Stimulated activated CD4-positive, alpha-beta T cell treated with anti-CD3 and anti-CD28 coated beads, Interleukin-12 subunit alpha, Interleukin-12 subunit beta, amount 100 ng/mL, for 4 hours (primary cell): ENCODE data around the gene TEX10.

Source experiments
- DNase-seq: peaks from one replicate; pipeline ENCODE4 v3.0.0-alpha.2; 2020

Gene TEX10

DNA sequence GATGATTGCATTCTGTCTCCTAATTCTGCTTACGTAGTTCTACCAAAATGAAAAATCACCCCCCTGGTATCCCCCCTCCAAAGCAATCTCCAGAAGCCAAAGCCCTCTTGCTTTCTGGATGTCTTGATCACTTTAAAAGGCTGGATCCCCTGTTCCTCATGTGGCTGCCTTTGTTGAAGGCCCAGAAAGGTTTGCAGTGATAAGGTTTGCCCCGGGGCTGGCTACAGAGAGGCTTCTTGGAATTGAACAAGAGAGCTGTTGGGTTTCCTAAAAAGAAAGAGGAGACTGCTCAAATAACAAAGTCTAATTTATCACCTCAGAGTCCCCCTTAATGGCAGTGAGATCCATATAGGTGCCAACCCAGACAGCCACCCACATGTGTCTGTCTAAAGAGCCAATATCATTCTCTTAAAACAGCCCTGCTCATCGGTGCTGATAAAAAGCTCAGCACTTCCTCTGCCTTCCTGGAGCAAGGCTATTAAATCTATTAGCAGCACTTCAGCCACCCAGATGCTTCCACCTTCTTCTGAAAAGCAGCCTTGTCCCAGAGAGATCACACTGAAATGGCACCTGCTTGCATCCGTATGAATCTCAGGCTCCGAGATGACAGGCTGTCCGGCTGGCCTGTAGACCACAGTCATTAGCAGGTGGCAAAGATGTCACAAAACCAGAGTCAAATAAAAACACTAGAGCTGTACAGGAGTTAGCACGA is 70.9 kb downstream of the TEX10 start:
- no peak for DNase-seq

DNA sequence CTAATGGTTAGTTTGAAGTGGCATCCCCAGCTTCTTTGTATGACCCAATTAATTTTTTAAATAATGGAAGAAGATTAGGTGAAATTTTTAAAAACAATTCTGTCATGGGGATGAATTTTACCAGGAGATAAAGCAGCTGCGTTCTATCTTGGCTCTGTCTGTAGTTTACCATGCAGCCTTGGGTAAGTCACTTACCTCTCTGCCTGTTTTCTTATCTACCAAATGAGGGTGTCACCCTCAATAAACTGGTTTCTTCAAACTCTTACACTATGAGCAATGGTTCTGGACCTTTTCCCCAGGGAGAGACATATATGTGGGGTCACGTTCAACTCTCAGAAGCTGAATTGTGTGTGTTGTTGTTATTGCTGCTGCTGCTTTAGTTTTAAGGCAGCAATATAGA is 71.7 kb downstream of the TEX10 start:
- no peak for DNase-seq

DNA sequence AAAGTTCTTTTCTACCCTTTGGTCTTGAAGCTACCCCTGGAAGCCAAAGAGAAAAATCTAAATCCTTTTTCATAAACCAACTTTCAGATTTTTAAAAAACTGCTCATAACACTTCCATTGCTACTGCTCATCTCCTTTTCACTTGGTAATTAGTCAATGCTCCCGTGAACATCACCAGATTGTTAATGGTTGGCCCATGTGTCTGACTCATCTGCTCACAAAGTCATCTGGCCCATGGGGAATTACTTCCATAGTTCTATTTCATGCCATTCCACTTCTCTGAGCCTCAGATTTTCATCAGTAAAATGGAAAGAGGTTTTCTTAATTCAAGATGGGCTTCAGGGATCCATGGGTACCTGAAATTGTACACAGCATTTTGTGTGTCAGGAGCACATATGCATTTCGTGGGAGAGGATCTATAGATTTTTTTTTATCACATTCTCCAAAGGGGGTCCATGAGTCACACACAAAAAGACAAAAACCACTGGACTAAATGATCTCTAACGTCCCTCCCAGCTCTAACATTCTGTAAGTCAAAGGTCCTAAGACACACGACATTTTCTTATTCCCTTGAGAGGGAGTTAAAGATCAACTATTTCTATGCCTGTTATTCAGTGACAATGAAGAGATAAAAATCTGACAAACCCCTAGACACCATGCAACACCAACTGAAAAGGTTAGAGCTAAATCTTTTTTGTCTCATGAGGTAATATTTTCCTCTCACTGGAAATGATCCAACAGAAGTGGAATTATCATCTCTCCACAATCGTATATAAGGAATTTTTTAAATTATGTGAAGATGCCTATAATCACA is 75.4 kb downstream of the TEX10 start:
- no peak for DNase-seq

- no peak for DNase-seq
These were observed 83.1 kb downstream of the TEX10 start for GRCh38 chr9:100269656-100270055.

GRCh38 chr9:100268271-100268670 is 84.5 kb downstream of the TEX10 start:
- no peak for DNase-seq

- DNase-seq, result no peak
These were observed 85.5 kb downstream of the TEX10 start for GRCh38 chr9:100267211-100267610.
